Adipose tissue (tissue), 3 donors: ENCODE data around the gene CPEB4. TPM values are rescaled to one million over a fixed set of nuclear protein-coding genes. Genes with fewer than 3 reads are reported as not detected.

Source experiments
- H3K27ac ChIP-seq: one replicate; pipeline ENCODE4 v1.5.1; 2013; ENCODE audit warnings: low read depth, low read length
- WGBS, 3 donors: extraction: QIAGEN DNeasy Blood & Tissue Kit; methylation state at CpG; one replicate each; pipeline ENCODE4 v1.1.7; 2013; 5-methylcytosine and 5-hydroxymethylcytosine counted together
- polyA plus RNA-seq, 3 donors: library from polyadenylated mRNA; stranded (reverse); fragments of 200-250 nt; gene quantifications; one replicate each; pipeline ENCODE4 v1.2.3, GENCODE V29; 2013
- donor health status: healthy with polysubstance abuse.
- donor health status: Bipolar disorder and iron deficiency.
- donor health status: healthy.

Gene CPEB4
- polyA plus RNA-seq, 3 donors = 6.5 to 21.4 (median 11.0) TPM

GRCh38 chr5:173923218-173924095 is 35.3 kb downstream of the CPEB4 start:
- 39 to 62% (median 48%) methylated on average over 3 of the region's 3 CpGs for WGBS, 3 donors
- no peak overlapping the region for H3K27ac ChIP-seq

GRCh38 chr5:173924899-173925298 is 36.8 kb downstream of the CPEB4 start:
- no peak overlapping the region for H3K27ac ChIP-seq

GRCh38 chr5:173925449-173926071 is 37.4 kb downstream of the CPEB4 start:
- 33 to 47% (median 46%) methylated on average over 3 of the region's 3 CpGs for WGBS, 3 donors
- no peak overlapping the region for H3K27ac ChIP-seq

GRCh38 chr5:173926359-173926758 is 38.2 kb downstream of the CPEB4 start:
- WGBS, 3 donors = 39 to 63% (median 59%) methylated on average over 2 of the region's 2 CpGs
- no peak overlapping the region for H3K27ac ChIP-seq

- 57 to 66% (median 64%) methylated on average over 4 of the region's 4 CpGs for WGBS, 3 donors
- no peak overlapping the region for H3K27ac ChIP-seq
Measured at GRCh38 chr5:173928871-173929574, 40.9 kb downstream of the CPEB4 start.

GRCh38 chr5:173932695-173933139 is 44.6 kb downstream of the CPEB4 start:
- 46 to 69% (median 63%) methylated on average over 2 of the region's 2 CpGs for WGBS, 3 donors
- no peak overlapping the region for H3K27ac ChIP-seq

GRCh38 chr5:173933901-173934300 is 45.8 kb downstream of the CPEB4 start:
- 94 to 99% (median 98%) methylated on average over 2 of the region's 2 CpGs for whole genome bisulfite sequencing, 3 donors
- no peak overlapping the region for H3K27ac ChIP-seq

GRCh38 chr5:173935396-173935795 is 47.2 kb downstream of the CPEB4 start:
- 43 to 93% (median 86%) methylated on average over 2 of the region's 2 CpGs for WGBS, 3 donors
- H3K27ac ChIP-seq = no peak overlapping the region

GRCh38 chr5:173940269-173940668 is 52.1 kb downstream of the CPEB4 start:
- H3K27ac ChIP-seq = no peak overlapping the region
- 40 to 64% (median 46%) methylated on average over 2 of the region's 2 CpGs for WGBS, 3 donors

GRCh38 chr5:173941102-173941501 is 53.0 kb downstream of the CPEB4 start:
- no peak overlapping the region for H3K27ac ChIP-seq
- WGBS, 3 donors = 41 to 95% (median 89%) methylated on average over 2 of the region's 2 CpGs

- H3K27ac ChIP-seq = no peak overlapping the region
- 59 to 80% (median 73%) methylated on average over 9 of the region's 9 CpGs for WGBS, 3 donors
Measured at GRCh38 chr5:173941758-173942401, 53.7 kb downstream of the CPEB4 start.

- no peak overlapping the region for H3K27ac ChIP-seq
- WGBS, 3 donors = 15 to 80% (median 67%) methylated on average over 2 of the region's 2 CpGs
Measured at GRCh38 chr5:173944511-173944910, 56.4 kb downstream of the CPEB4 start.

GRCh38 chr5:173945160-173945559 is 57.0 kb downstream of the CPEB4 start:
- no peak overlapping the region for H3K27ac ChIP-seq
- 63 to 89% (median 88%) methylated on average over 2 of the region's 2 CpGs for WGBS, 3 donors

GRCh38 chr5:173946323-173946722 is 58.2 kb downstream of the CPEB4 start:
- 53 to 96% (median 94%) methylated on average over 2 of the region's 2 CpGs for WGBS, 3 donors

GRCh38 chr5:173950829-173951228 is 62.7 kb downstream of the CPEB4 start:
- WGBS, 3 donors = 78 to 91% (median 80%) methylated on average over 2 of the region's 2 CpGs

More at GRCh38 chr5:173946323-173946722, 58.2 kb downstream of the CPEB4 start:
- no peak overlapping the region for H3K27ac ChIP-seq

GRCh38 chr5:173953528-173954090 is 65.5 kb downstream of the CPEB4 start:
- 42 to 84% (median 82%) methylated on average over 5 of the region's 5 CpGs for WGBS, 3 donors
- no peak overlapping the region for H3K27ac ChIP-seq

More at GRCh38 chr5:173950829-173951228, 62.7 kb downstream of the CPEB4 start:
- no peak overlapping the region for H3K27ac ChIP-seq

GRCh38 chr5:173954671-173955521 is 66.7 kb downstream of the CPEB4 start:
- WGBS, 3 donors = 34 to 82% (median 81%) methylated on average over 6 of the region's 6 CpGs
- H3K27ac ChIP-seq = no peak overlapping the region
